Neural cell (in vitro differentiated cells): ENCODE data around the gene PHC1.

Source experiments
- CTCF ChIP-seq: fragments of 450-650 bp; IDR thresholded peaks from 2 replicates; pipeline ENCODE4 v1.5.1; 2014; ENCODE audit warnings: antibody characterized with exemption, mild to moderate bottlenecking, moderate library complexity; ENCODE audit not compliant: poor library complexity, severe bottlenecking
- POLR2AphosphoS5 ChIP-seq: IDR thresholded peaks from 2 replicates; pipeline ENCODE4 v1.6.1; 2012

GRCh38 chr12:8985213-8985754 lies 71.0 kb downstream of the PHC1 start:
- no peak for TF ChIP-seq CTCF
- TF ChIP-seq POLR2AphosphoS5 = no peak
